Stimulated activated CD4-positive, alpha-beta T cell treated with anti-CD3 and anti-CD28 coated beads, Interleukin-2, amount 100 ng/mL, for 48 hours (primary cell): Measurements from ENCODE around the gene WASF2.
"Not testable (repeated sequence)": the region's sequence is repeated elsewhere in the genome, so short reads cannot be mapped to it uniquely, and the experiment has no call there.

Experiments used
- DNase-seq, 2 donors: peaks; one replicate each; pipeline ENCODE4 v3.0.0-alpha.2; 2020

WASF2 gene, protein sequence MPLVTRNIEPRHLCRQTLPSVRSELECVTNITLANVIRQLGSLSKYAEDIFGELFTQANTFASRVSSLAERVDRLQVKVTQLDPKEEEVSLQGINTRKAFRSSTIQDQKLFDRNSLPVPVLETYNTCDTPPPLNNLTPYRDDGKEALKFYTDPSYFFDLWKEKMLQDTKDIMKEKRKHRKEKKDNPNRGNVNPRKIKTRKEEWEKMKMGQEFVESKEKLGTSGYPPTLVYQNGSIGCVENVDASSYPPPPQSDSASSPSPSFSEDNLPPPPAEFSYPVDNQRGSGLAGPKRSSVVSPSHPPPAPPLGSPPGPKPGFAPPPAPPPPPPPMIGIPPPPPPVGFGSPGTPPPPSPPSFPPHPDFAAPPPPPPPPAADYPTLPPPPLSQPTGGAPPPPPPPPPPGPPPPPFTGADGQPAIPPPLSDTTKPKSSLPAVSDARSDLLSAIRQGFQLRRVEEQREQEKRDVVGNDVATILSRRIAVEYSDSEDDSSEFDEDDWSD

DNA sequence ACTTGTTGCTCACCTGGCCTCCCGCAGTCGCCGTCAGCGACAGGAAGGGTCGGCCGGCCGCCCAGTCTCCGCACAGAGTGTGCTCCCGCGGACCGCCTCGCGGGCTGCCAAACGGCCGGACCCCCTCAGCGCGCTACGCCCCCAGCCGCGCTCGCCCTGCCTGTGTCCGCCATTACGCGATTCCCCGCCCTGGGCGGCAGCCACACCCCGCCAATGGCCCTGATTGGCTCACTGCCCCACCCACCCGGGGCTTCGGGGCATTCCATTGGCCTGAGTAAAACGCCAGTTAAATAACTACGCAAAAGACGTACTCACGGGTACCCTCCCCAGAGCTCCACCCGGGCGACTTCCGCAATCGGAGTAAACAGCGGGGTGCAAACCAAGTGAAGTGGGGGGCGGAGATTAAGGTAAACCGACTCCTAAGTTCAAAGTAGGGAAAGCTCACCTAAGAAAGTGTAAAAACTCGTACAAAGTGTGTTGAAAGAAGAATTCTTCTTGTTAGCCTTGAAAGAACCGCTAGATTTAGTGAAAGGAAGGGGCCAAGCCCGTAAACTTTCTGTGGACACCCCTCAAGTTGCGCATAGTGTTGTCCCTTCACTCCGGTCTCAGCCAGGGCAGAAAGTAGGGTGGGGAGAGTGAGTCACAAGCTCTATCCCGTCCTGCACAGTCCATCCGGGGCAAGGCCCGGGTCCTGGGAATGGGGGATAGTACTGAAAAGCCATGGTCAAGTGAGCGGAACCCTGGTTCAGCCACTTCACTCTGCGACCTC, at the start of gene WASF2:
WASF2 (minus strand) TSS at position 195 of the 769 bp plus-strand sequence. CDS start 61,277 bp downstream, outside the sequence.
- DNase-seq: peak; percentile 93 to 95

DNA sequence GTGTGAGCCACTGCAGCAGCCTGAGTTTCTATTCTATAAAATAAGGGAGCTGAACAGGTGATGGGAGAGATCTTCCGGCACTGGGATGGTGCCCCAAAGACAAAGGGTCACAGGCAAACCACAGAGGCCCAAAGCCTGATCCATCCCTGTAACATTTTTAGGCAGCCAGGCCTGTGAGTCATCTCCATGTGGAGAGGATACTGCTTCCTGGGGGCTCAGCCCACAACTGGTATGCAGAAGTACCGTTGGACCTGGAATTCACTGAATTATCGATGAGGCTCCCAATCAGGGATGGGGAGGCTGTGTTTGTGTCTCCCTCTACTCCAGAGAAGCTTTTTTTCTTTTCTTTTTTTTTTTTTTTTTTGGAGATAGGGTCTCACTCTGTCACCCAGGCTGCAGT, 48.8 kb upstream of the WASF2 start:
- DNase-seq: no peak

DNA sequence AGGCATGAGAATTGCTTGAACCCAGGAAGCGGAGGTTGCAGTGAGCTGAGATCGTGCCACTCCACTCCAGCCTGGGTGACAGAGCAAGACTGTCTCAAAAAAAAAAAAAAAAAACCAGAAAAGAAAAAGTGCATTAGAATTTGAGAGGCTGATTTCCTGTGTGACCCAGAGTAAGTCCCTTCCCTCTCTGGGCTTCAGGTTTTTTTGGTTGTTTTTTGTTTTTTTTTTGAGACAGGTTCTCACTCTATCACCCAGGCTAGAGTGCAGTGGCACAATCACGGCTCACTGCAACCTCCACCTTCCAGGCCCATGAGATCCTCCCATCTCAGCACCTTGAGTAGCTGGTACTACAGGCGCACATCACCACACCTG, 48.3 kb upstream of the WASF2 start:
- DNase-seq: not testable (repeated sequence)

DNA sequence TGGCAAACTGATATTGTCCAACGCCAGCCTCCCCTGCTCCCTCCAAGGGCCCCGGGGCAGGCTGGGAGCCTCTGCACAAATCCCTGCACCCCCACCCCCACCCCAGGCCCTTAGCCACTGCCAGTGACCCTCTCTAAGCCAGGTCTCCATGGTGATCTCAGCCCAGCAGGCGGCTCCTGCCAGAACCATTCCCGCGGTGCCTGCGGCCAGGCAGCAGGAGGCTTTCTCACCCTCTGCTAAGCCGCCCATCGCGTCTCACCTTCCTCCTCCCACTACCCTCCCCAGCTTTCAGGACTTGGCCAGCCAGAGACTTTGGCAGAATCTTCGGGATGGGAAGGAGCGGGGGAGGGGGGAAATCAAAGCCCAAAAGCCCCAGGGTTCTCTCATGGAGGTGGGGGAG, 46.8 kb upstream of the WASF2 start:
- DNase-seq: no peak

DNA sequence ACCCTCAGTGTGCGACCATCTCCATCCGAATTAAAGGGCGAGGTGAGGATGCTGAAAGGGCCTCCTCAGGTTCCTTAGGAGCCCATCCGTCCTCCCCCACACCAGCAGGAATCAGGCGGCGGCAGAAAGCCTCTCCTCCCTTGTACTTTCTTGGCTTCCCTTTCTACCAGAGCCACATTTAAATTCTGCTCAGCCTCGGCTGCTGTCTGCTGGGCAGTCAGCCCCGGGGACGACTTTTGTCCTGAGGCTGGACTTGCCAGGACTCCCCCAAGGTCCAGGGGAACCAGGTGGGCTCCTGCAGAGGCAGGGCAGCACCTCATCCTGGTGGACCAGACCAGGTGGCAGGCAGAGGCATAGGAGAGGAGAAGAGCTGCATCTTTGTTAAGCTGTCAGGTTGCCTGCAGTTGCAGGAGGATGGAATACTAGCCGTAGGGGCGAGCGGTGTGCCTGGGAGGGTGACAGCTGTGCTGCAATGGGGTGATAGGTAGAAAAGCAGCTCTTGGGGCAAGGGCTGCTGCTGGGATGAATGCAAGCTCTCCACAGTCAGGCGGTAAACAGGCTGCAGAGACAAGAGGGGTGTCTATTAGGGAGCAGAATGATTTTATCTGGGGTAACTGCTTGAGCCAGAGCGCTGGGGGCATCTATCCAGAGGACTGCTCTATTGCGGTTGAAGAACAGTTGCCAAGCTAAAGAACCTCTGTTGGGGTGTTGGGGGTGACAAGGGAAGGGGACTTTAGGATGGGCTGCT, 46.2 kb upstream of the WASF2 start:
- no peak for DNase-seq

DNA sequence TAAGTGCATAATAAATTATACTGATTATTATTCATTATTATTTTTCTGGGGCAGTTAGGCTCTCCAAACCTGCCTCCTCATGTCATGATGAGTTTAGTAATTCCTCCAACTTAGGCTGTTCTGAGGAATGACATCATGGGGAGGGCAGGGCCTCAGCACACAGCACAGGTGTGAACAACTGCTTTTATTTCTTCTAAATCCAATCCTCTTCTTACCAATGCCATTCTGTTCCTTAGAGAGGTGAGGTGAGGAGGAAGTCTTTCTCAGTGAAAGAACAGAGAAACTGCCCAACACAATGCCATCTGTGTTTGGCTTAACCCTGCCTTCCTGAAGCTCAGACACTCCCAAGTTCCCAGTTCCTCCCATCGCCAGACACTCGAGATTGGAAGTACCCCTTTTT, 45.4 kb upstream of the WASF2 start:
- no peak for DNase-seq

DNA sequence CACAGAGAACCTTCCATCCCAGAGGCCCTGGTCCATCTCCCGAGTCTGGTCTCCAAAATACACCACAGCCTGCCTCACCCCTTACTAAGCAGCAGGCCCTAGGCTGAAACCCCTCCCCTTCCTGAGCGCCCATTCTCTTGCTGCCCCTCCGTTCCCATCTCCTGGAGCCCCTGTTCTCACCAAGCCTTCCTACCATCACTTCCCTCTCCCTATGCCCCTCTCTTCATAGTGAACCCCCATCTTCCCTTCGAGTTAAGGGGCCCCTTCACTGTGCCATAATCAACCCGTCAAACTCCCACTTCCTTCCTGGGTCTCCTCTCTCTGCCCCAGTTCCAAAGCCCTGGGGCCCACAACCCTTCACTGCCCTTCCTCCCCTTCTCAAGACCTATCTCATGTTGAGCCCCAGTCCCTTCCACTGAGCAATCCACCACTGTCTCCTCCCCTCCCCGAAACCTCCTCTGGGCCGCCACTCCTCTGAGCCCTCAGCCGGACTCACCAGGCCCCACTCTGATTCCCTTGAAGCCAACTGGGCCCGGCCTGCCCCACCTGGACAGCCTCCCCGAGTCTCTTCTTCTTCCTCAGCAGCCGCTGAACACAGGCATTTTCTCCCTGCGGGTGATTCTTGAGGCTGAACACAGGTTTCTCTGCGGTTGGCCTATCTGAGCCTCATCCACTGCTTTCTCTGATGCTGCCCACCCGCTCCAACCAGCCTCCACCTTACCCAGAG, 42.2 kb upstream of the WASF2 start:
- no peak for DNase-seq

DNA sequence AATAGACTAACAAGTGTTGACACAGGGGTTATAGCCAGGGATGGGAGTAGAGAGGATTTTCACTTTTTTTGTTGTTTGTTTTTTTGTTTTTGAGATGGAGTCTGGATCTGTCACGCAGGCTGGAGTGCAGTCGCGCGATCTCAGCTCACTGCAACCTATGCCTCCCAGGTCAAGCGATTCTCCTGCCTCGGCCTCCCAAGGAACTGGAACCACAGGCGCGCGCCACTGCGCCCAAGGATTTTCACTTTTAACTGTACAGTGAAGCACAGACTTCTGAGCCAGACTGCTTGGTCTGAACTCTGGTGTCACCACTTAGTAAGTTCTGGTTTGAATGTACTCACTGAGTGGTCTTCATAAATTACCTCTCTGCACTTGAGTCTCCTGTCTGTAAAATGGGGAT, 40.2 kb upstream of the WASF2 start:
- no peak for DNase-seq

DNA sequence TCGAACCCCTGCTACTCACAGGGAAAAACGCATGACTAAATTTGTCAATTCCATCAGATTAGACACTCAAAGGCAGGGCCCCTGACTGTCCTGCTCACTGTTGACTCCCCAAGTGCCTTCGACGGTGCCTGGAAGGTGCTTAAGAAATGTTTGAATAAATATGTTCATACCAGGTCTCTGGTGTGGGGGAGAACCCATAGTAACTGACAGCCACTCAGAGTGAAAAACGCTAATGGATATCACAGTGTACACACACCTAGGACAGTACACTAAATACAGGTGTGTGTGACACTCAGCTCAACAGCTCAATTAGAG, 39.7 kb upstream of the WASF2 start:
- DNase-seq: no peak

DNA sequence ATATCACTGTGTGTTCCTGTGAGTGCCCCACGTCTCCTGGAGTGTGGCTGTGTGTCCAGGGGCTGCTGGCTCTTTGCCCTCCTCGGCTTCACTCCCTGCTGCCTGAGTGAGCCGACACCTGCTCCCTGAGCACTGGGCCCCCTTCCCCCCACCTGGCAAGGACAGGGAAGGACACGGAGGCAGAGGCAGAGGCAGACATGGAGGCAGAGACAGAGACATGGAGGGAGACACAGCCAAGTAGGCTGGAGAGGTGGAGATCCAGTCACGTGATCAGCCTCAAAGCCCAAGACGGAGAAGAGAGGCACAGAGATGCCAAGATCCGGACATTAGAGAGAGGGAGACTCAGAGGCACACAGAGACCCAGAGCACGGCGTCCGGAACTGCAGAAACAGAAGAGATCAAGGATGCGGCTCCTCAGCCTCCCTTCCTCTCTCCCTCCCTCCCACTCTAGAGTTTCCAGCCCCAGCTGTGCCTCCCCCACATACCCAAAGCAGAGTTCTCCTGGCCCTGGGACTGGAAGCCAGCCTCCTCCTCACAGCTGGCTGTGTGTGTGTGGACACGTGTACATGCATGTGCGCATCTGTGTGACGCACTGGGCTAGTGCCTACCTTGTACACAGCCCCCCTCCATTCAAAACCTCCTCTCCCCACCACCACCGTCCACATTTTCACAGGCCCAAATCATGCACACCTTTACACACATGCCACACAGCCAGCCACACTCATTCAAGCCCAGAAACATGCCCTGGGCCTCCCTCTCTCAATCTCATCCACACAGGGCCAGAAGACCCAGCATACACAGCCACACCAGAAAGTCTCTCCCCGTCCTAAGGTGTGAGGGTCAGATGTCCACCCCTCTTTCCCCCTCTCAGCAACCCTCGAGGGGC, 39.1 kb upstream of the WASF2 start:
- DNase-seq: no peak

DNA sequence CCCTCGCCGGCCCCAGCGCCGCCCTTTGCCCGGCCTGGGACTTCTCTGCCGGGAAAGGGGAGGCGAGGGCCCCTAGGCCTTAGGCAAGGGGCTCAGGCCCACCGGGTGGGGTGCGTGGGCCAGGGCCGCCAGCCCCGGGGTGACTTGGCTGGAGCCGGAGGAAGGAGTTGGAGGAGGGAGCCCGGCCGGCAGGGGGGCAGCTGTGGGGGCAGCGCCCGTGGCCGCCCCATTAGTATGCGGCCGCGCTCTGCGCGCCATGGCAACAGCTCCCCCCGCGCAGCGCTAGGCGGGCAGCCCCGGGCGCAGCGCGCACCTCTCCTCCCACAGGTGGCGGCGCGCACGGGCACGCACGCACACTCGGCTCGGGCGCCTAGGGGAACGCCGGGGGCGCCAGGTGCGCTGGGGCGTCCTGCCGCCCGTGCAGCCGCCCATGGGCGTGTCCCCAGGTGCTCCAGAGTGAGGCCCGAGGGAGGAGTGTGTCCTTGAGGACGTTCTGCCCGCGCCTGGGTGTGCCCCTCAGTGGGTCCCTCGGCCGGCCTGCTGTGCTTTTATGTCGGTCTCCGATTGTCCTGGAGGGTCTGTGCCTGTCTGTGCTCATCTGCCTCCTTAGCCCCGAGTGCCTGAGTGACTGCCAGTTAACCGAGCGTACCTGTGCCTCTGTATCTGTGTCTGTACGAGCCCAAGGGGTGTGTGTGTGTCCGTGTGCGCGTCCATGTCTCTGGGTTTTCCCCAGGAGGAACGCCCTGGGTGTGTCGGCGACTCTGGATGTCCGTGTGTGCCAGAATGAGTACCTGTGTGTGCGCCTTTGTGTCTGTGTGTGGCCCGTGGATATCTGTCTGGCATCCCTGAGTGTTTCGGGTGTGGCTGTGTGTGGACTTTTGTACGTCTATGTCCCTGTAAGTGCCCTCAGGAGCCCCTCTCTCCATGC, 38.2 kb upstream of the WASF2 start:
- DNase-seq: peak in 1 of 2 donors; percentile 40

DNA sequence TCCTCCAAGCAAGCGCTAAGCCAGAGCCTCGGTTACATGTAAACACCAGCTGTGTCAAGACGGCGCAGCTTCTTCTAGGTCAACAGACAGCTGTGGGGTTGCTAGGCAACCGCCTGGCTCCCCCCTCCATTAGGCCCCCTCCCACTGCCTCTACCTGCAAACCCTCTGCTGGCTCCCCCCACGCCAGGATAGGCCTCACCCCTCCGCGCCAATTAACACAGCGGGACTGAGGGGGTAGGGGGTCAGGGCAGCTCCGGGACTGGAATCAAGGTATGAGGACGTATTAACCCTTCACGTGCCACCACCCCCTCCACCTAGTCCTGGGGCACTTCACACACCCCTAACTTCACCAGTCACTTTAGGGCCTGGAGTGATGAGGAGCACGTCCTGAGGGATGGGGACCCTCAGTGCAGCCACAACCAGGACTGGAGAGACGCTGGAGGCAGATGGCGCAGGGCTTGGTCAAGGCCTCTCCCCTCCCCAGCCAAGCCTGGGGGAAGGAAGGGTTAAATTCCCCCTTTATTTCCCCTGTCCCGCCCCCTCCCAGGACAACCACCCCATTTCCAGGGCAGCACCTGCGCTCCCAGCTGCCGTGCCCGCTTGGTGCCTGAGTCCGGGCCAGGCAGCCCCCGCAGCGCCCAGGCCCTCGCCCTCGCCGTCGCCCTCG, 37.4 kb upstream of the WASF2 start:
- DNase-seq: no peak

DNA sequence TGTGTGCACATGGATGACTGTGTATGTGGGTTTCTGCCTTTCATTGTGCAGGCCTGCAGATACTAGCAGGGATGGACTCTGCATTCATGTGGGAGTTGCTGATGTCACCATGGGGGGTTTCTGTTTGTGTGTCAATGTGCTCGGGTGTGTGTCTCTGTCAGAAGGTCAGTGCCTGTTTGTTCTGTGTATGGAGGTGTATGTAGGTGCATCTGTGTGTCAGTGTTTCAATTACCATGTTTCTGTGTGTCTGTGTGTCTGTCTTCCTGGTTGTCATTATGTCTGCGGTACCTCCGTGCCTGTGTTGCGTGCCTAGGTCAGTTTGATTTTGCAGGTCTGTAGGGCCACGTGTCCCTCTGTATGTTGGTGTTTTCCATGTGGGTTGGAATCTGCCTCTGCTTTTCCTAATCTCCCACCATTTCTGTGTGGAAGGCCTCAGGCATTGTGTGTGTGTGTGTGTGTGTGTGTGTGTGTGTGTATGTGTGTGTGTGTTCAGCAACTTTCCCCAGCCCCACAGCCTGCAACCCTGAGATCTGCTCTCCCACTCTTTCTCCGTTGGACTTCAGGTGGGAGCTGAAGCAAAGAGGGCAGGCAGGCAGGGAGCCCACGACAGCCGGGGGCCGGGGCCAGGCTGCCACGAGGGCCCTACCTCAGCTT, 36.7 kb upstream of the WASF2 start:
- DNase-seq: no peak

DNA sequence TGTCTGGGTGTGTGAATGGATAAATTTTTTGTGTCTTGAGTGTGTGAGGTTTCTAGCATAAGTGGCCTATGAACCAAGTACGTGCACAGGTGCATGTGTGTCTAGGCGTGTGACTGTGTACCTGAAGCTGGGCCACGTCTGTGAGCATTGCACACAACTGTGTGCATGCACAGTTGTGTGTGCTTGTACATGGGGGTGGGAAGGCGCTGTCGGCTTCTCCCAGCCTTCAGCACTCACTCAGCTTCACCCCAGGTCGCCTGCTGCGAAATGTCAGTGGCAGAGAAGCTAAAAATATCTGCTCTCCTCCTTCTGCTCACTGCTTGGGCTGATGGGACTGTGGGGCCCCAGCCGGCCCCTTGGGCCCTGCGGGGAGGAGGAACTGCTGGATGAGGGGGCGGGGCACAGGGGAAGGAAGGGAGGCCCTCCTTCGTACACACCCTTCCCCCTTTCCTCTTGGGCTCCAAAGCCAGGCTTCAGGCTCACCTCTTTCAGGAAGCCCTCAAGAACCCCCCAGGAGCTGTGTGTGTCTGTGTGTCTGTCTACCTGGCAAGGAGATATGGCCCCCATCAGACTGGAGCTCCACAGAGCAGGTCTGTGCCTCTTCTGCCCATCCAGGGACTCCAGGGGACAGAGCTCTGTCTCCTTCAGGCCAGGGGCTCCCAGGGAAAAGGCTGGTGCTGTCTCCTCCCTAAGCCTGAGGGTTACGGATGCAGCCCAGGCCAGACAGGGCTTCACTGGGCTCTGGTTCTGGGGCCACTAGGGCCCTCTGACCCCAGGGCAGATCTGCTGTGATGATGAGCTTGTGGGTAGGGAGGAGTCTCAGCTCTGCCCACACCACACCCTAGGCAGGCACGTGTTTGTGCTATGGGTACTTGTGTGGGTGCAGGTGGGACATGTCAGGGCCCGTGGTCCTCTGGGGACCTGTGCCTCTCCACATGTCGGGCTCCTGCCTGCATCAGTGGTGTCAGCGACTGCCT, 35.6 kb upstream of the WASF2 start:
- peak in 1 of 2 donors; percentile 49 for DNase-seq

DNA sequence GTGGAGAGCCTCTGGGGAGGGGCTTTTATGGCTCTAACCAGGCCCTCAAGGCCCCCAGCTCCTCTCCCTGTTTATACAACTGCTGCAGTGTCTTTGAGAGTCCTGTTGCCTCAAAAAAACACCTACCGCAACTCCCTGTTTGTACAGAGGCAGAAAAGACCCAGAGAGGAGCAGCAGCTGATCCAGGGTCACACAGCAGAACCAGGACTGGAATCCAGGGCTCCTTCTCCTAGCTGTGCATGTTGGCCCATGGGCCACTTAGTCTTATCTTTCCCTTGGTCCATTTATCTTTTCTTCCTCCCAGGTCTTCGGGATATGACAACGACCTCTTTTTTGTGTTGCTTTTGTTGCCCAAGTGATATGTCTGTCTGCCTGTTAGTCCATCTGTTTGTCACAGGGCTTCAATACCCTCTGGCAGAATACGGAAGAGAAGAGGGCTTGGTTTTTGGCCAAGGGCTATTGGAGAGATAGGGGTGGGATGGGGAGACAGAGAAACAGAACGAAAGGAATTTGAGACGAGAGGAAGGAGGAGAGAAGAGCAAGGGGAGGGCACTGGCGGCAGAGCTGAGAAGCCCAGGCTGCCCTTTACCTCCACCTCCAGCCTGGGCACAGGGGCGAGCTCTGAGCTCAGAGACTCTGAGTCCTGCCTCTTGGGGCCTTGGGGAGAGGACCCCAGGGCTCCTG, 33.5 kb upstream of the WASF2 start:
- DNase-seq: no peak

DNA sequence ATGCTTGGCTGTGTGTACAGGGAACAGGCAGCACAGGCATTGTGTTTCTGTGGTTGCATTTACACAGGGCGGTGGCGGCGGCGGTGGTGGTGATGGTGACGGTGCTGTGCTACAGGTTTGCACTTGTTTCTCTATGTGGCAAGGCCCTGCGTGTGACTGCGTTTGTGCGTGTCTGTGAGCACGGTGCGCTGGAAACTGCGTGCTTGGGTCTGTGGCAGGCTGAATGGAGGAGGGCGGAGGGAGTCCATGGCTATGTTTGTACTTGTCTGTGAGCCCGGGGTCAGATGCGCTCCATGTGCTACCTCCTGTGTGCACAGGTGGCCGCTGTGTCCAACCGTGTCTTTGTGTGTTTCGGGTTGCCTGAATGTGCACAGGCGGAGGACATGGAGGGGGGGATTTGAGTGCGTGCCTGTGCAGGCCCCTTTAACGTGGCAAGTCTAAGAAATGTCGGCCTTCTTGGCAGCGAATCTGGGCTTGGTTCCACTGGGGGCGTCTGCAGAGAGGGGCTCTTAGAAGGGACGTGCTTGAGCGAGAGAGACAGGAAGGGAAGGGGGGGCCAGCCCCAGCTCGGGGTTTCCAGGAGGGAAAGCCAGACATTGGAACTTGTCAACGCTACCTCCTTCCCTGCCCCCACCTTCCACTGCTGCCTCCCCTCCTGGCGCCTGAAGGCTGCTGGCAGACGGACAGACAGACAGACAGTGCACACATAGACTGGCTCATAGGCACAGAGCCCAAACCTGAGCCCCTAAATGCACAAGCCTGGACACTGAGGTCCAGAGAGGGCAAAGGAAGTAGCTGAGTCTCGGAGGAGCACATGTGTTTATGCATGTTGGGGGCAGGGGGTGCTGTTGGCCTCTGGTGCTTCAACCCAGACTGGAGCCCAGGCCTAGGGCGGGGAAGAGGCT, 32.7 kb upstream of the WASF2 start:
- DNase-seq: peak in 1 of 2 donors; percentile 58
